Naive thymus-derived CD4-positive, alpha-beta T cell (primary cell): ENCODE results near the gene TP53BP1. TPM values are rescaled to one million over a fixed set of nuclear protein-coding genes. Genes with fewer than 3 reads are reported as not detected.

Experiments used
- ATAC-seq: fragments of 150-1000 bp; cut with Tn5 transposase; 2 replicates; pipeline ENCODE4 v1.10.0; 2021; ENCODE audit warnings: mild to moderate bottlenecking, moderate library complexity
- CTCF ChIA-PET: fragments of 350-600 bp; sonication (Branson Sonifier 250); formaldehyde crosslinking; loops from one replicate; lab custom pipeline; 2021; ENCODE audit warnings: antibody characterized with exemption; lab: Charles Lee
- POLR2A ChIA-PET: fragments of 350-600 bp; sonication (Branson Sonifier 250); formaldehyde crosslinking; loops from one replicate; lab custom pipeline; 2021; ENCODE audit warnings: antibody characterized with exemption, inconsistent platforms; lab: Charles Lee
- DNase-seq, 9 donors: peaks; one replicate each; pipeline versions ENCODE4 v3.0.0 to v3.0.0-alpha.2; 2020 to 2022; ENCODE audit warnings: mixed read lengths in 1 of 9
- H3K27ac ChIP-seq: one replicate; pipeline ENCODE4 v1.7.0; 2013; ENCODE audit warnings: mild to moderate bottlenecking, low read depth, low read length, moderate library complexity
- H3K27me3 ChIP-seq, 2 donors: one replicate each; pipeline ENCODE4 v1.7.0; 2013; ENCODE audit warnings: low read length in 2 of 2, mild to moderate bottlenecking in 2 of 2, moderate library complexity in 2 of 2; ENCODE audit not compliant: control insufficient read depth in 2 of 2, insufficient read depth in 2 of 2
- H3K36me3 ChIP-seq, 3 experiments: 1 replicate in 2 of 3; 2 replicates in 1 of 3; pipeline ENCODE4 v1.7.0; 2013; ENCODE audit warnings: low read length in 3 of 3, mild to moderate bottlenecking in 3 of 3, moderate library complexity in 1 of 3; ENCODE audit not compliant: insufficient read depth in 3 of 3, control insufficient read depth in 2 of 3
- H3K4me1 ChIP-seq, 2 donors: one replicate each; pipeline ENCODE4 v1.7.0; 2013; ENCODE audit warnings: low read length in 2 of 2, mild to moderate bottlenecking in 2 of 2, moderate library complexity in 1 of 2; ENCODE audit not compliant: control insufficient read depth in 2 of 2, insufficient read depth in 2 of 2
- H3K4me3 ChIP-seq: 2 replicates; pipeline ENCODE4 v1.7.0; 2013; ENCODE audit warnings: mild to moderate bottlenecking, low read length
- H3K9me3 ChIP-seq, 3 experiments: 1 replicate in 2 of 3; 2 replicates in 1 of 3; pipeline ENCODE4 v1.7.0; 2013; ENCODE audit warnings: low read length in 3 of 3; ENCODE audit not compliant: control insufficient read depth in 2 of 3
- H3K27ac Mint-ChIP-seq, 9 donors: one replicate each; pipeline ENCODE4 v1.8.0; 2020 to 2022; ENCODE audit warnings: mixed read lengths in 9 of 9, mild to moderate bottlenecking in 8 of 9, moderate library complexity in 5 of 9, inconsistent platforms in 2 of 9
- H3K27me3 Mint-ChIP-seq, 5 donors: one replicate each; pipeline ENCODE4 v1.8.0; 2021 to 2022; ENCODE audit warnings: mixed read lengths in 5 of 5, mild to moderate bottlenecking in 1 of 5
- H3K36me3 Mint-ChIP-seq, 5 donors: one replicate each; pipeline ENCODE4 v1.8.0; 2020 to 2022; ENCODE audit warnings: mixed read lengths in 5 of 5, mild to moderate bottlenecking in 3 of 5, inconsistent platforms in 1 of 5
- H3K4me1 Mint-ChIP-seq, 7 donors: one replicate each; pipeline ENCODE4 v1.8.0; 2020 to 2022; ENCODE audit warnings: mixed read lengths in 7 of 7, mild to moderate bottlenecking in 3 of 7, inconsistent platforms in 1 of 7
- H3K4me3 Mint-ChIP-seq, 10 donors: one replicate each; pipeline ENCODE4 v1.8.0; 2020 to 2022; ENCODE audit warnings: mild to moderate bottlenecking in 10 of 10, mixed read lengths in 10 of 10, moderate library complexity in 6 of 10, inconsistent platforms in 2 of 10
- H3K9me3 Mint-ChIP-seq, 11 donors: one replicate each; pipeline ENCODE4 v1.8.0; 2020 to 2022; ENCODE audit warnings: mixed read lengths in 11 of 11, mild to moderate bottlenecking in 4 of 11, inconsistent platforms in 1 of 11, moderate library complexity in 1 of 11
- intact Hi-C, 2 donors: fragments of 100-400 bp; cut with micrococcal nuclease; formaldehyde crosslinking; loops; one replicate each; pipeline ENCODE4 v1.15.1; 2023
- polyA plus RNA-seq, 2 donors: library from polyadenylated mRNA; unstranded; fragments of 300-500 nt; fragmentation: Illumina TruSeq; gene quantifications; one replicate each; pipeline ENCODE4 v1.2.3, GENCODE V29; 2021
- total RNA-seq, 6 experiments: library from RNA in 5 of 6; stranded (reverse) in 5 of 6; gene quantifications; 1 replicate in 5 of 6; 2 replicates in 1 of 6; pipeline ENCODE4 v1.2.3 and lab custom pipeline; 2021 to 2026

The TP53BP1 gene
- total and polyA plus RNA-seq, 7 experiments from 2014 or later = 9.3 to 41.6 (median 34.6) TPM

- peaks cover 0 to 3% of the 10 kb centered on the region in 2 donors for H3K4me1 ChIP-seq
- no peaks in the 10 kb centered on the region for H3K27me3 ChIP-seq
- ATAC-seq (no peak), DNase-seq (no peak)
- no peak overlapping the region for H3K4me3 ChIP-seq
- peaks cover 0 to 14% (median 0%) of the 10 kb centered on the region in 5 donors for H3K36me3 Mint-ChIP-seq
- H3K36me3 ChIP-seq = no peaks in the 10 kb centered on the region
- H3K9me3 Mint-ChIP-seq = peaks cover 0 to 3% (median 0%) of the 10 kb centered on the region in 11 donors
- H3K27ac Mint-ChIP-seq = peak overlapping the region in 1 of 9 donors; percentile 35
- no peak overlapping the region for H3K4me3 Mint-ChIP-seq
- H3K27me3 Mint-ChIP-seq = no peaks in the 10 kb centered on the region
- CTCF ChIA-PET = no interaction called here
- peaks cover 7 to 21% (median 15%) of the 10 kb centered on the region in 7 donors for H3K4me1 Mint-ChIP-seq
- intact Hi-C loops = no loop called here
- POLR2A ChIA-PET = no interaction called here
- no peak overlapping the region for H3K27ac ChIP-seq
- H3K9me3 ChIP-seq = no peaks in the 10 kb centered on the region
Observed at GRCh38 chr15:43526261-43526930, 33.4 kb upstream of the TP53BP1 start.

GRCh38 chr15:43525131-43525530 is 32.2 kb upstream of the TP53BP1 start:
- H3K9me3 Mint-ChIP-seq = peaks cover 0 to 3% (median 0%) of the 10 kb centered on the region in 11 donors
- peaks cover 0 to 20% (median 0%) of the 10 kb centered on the region in 5 donors for H3K36me3 Mint-ChIP-seq
- H3K27ac Mint-ChIP-seq = peak overlapping the region in 8 of 9 donors; percentile 6 to 75 (median 46)
- DNase-seq = no peak
- ChIA-PET CTCF (no interaction called here), POLR2A (no interaction called here)
- Histone ChIP-seq H3K9me3 (no peaks in the 10 kb centered on the region), H3K36me3 (no peaks in the 10 kb centered on the region), H3K4me1 (peaks cover 0 to 3% of the 10 kb centered on the region in 2 donors), H3K27ac (no peak overlapping the region), H3K27me3 (no peaks in the 10 kb centered on the region), H3K4me3 (no peak overlapping the region)
- no peak for ATAC-seq
- H3K4me1 Mint-ChIP-seq = peaks cover 7 to 23% (median 15%) of the 10 kb centered on the region in 7 donors
- no peak overlapping the region for H3K4me3 Mint-ChIP-seq
- intact Hi-C loops = no loop called here
- peaks cover 0 to 4% (median 0%) of the 10 kb centered on the region in 5 donors for H3K27me3 Mint-ChIP-seq

DNA sequence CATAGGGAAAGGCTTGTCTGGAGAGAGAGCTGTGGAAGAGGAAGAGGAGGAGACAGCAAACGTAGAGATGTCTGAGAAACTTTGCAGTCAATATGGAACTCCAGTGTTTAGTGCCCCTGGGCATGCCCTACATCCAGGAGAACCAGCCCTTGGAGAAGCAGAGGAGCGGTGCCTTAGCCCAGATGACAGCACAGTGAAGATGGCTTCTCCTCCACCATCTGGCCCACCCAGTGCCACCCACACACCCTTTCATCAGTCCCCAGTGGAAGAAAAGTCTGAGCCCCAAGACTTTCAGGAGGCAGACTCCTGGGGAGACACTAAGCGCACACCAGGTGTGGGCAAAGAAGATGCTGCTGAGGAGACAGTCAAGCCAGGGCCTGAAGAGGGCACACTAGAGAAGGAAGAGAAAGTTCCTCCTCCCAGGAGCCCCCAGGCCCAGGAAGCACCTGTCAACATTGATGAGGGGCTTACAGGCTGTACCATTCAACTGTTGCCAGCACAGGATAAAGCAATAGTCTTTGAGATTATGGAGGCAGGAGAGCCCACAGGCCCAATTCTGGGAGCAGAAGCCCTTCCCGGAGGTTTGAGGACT is 31.4 kb upstream of the TP53BP1 start:
- peaks cover 0 to 3% (median 0%) of the 10 kb centered on the region in 11 donors for H3K9me3 Mint-ChIP-seq
- Histone ChIP-seq H3K4me3 (no peak overlapping the region), H3K27ac (no peak overlapping the region), H3K27me3 (no peaks in the 10 kb centered on the region), H3K4me1 (peaks cover 0 to 3% of the 10 kb centered on the region in 2 donors), H3K9me3 (no peaks in the 10 kb centered on the region), H3K36me3 (no peaks in the 10 kb centered on the region)
- peaks cover 0 to 16% (median 0%) of the 10 kb centered on the region in 5 donors for H3K36me3 Mint-ChIP-seq
- H3K27me3 Mint-ChIP-seq = peaks cover 3 to 10% (median 7%) of the 10 kb centered on the region in 5 donors
- peak overlapping the region in 3 of 9 donors; percentile 4 to 55 (median 34) for H3K27ac Mint-ChIP-seq
- intact Hi-C loops = no loop called here
- DNase-seq (no peak), ATAC-seq (no peak)
- POLR2A ChIA-PET = no interaction called here
- H3K4me1 Mint-ChIP-seq = peaks cover 7 to 23% (median 15%) of the 10 kb centered on the region in 7 donors
- CTCF ChIA-PET = no interaction called here
- H3K4me3 Mint-ChIP-seq = no peak overlapping the region

DNA sequence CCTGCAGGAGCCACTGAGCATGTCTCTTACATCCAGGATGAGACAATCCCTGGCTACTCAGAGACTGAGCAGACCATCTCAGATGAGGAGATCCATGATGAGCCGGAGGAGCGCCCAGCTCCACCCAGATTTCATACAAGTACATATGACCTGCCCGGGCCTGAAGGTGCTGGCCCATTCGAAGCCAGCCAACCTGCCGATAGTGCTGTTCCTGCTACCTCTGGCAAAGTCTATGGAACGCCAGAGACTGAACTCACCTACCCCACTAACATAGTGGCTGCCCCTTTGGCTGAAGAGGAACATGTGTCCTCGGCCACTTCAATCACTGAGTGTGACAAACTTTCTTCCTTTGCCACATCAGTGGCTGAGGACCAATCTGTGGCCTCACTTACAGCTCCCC is 30.7 kb upstream of the TP53BP1 start:
- peak overlapping the region in 2 of 9 donors; percentile 4 to 55 for H3K27ac Mint-ChIP-seq
- peaks cover 9 to 13% (median 12%) of the 10 kb centered on the region in 5 donors for H3K27me3 Mint-ChIP-seq
- intact Hi-C loops = no loop called here
- ATAC-seq = no peak
- POLR2A ChIA-PET = no interaction called here
- peaks cover 0 to 3% of the 10 kb centered on the region in 2 donors for H3K4me1 ChIP-seq
- no peak overlapping the region for H3K4me3 ChIP-seq
- H3K4me1 Mint-ChIP-seq = peaks cover 7 to 30% (median 21%) of the 10 kb centered on the region in 7 donors
- peaks cover 0 to 16% (median 0%) of the 10 kb centered on the region in 5 donors for H3K36me3 Mint-ChIP-seq
- H3K36me3 ChIP-seq = no peaks in the 10 kb centered on the region
- peaks cover 0 to 3% (median 0%) of the 10 kb centered on the region in 11 donors for H3K9me3 Mint-ChIP-seq
- no peak overlapping the region for H3K4me3 Mint-ChIP-seq
- CTCF ChIA-PET = no interaction called here
- no peak for DNase-seq
- no peak overlapping the region for H3K27ac ChIP-seq
- no peaks in the 10 kb centered on the region for H3K27me3 ChIP-seq
- no peaks in the 10 kb centered on the region for H3K9me3 ChIP-seq

DNA sequence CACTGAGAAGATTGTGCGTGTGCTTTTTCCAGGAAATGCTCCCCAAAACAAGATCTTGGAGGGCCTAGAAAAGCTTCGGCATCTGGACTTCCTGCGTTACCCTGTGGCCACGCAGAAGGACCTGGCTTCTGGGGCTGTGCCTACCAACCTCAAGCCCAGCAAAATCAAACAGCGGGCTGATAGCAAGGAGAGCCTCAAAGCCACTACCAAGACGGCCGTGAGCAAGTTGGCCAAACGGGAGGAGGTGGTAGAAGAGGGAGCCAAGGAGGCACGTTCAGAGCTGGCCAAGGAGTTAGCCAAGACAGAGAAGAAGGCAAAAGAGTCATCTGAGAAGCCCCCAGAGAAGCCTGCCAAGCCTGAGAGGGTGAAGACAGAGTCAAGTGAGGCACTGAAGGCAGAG is 29.3 kb upstream of the TP53BP1 start:
- peaks cover 0 to 22% (median 0%) of the 10 kb centered on the region in 5 donors for H3K36me3 Mint-ChIP-seq
- H3K27me3 Mint-ChIP-seq = peaks cover 18 to 27% (median 24%) of the 10 kb centered on the region in 5 donors
- H3K9me3 ChIP-seq = no peaks in the 10 kb centered on the region
- intact Hi-C loops = no loop called here
- CTCF ChIA-PET = no interaction called here
- H3K4me3 ChIP-seq = no peak overlapping the region
- no peaks in the 10 kb centered on the region for H3K27me3 ChIP-seq
- peak overlapping the region in 1 of 9 donors; percentile 65 for H3K27ac Mint-ChIP-seq
- ATAC-seq (no peak), DNase-seq (no peak)
- no peaks in the 10 kb centered on the region for H3K36me3 ChIP-seq
- peaks cover 0 to 3% of the 10 kb centered on the region in 2 donors for H3K4me1 ChIP-seq
- no peak overlapping the region for H3K27ac ChIP-seq
- H3K4me1 Mint-ChIP-seq = peaks cover 16 to 42% (median 27%) of the 10 kb centered on the region in 7 donors
- H3K9me3 Mint-ChIP-seq = peaks cover 0 to 3% (median 0%) of the 10 kb centered on the region in 11 donors
- H3K4me3 Mint-ChIP-seq = no peak overlapping the region
- POLR2A ChIA-PET = no interaction called here

GRCh38 chr15:43521419-43521818 is 28.5 kb upstream of the TP53BP1 start:
- Mint-ChIP-seq H3K4me3 (no peak overlapping the region), H3K27ac (no peak overlapping the region), H3K27me3 (peaks cover 24 to 34% (median 32%) of the 10 kb centered on the region in 5 donors), H3K4me1 (peaks cover 16 to 48% (median 29%) of the 10 kb centered on the region in 7 donors), H3K9me3 (peaks cover 0 to 3% (median 0%) of the 10 kb centered on the region in 11 donors), H3K36me3 (peaks cover 0 to 26% (median 0%) of the 10 kb centered on the region in 5 donors)
- H3K9me3 ChIP-seq = no peaks in the 10 kb centered on the region
- no peak overlapping the region for H3K27ac ChIP-seq
- intact Hi-C loops = no loop called here
- H3K36me3 ChIP-seq = no peaks in the 10 kb centered on the region
- H3K27me3 ChIP-seq = peaks cover 0 to 3% of the 10 kb centered on the region in 2 donors
- ATAC-seq (no peak), DNase-seq (no peak)
- POLR2A ChIA-PET = no interaction called here
- no peak overlapping the region for H3K4me3 ChIP-seq
- peaks cover 0 to 3% of the 10 kb centered on the region in 2 donors for H3K4me1 ChIP-seq
- CTCF ChIA-PET = no interaction called here
